ENCODE data around the gene COX19. TPM values are rescaled to one million over a fixed set of nuclear protein-coding genes. Genes with fewer than 3 reads are reported as not detected.
A peak's percentile ranks its signal among the peaks of the same experiment; 100 is the strongest.

Gene COX19
- total and polyA plus RNA-seq, 2 of the 13 experiments (the other 11 are each of a cell fraction or from before 2014, with no cell fraction given) = 11.5 to 21.7 TPM

DNA sequence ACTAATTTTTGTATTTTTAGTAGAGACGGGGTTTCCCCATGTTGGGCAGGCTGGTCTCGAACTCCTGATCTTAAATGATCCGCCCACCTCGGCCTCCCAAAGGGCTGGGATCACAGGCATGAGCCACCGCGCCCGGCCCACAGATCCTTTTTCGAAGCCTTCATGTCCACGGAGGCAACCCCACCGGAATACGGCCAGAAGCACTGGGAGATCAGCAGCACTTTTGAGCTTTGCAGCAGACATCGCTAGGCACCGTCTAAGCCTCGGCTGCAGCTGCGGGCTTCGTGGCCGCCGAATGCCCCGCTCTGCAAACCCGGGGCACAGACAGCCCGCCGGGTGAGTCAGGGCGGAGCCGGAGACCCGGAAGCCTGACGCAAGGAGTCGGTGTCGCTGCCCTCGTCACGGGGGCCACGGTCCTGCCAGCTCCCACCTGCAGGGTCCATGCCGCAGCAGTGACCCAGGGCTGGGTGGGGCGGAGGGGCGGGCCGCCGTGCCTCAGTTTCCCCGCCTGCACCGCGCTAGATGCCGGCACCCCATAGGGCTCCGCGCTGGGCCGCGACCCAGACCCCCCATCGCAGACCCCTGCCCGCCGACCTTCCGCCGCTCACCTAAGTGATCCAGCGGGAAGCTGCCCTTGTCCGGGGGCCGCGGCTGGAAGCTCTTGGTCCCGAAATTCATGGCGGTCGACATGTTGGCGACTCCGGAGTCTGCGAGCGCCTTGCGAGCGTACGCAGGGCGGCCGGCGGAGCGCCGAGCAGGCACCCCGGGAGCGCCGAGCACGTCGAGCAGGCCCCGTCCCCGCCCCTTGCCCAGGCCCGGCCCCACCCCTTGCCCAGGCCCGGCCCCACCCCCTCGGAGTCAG lies at the start of gene COX19 (continued):
- TF ChIP-seq, protein P1, sequence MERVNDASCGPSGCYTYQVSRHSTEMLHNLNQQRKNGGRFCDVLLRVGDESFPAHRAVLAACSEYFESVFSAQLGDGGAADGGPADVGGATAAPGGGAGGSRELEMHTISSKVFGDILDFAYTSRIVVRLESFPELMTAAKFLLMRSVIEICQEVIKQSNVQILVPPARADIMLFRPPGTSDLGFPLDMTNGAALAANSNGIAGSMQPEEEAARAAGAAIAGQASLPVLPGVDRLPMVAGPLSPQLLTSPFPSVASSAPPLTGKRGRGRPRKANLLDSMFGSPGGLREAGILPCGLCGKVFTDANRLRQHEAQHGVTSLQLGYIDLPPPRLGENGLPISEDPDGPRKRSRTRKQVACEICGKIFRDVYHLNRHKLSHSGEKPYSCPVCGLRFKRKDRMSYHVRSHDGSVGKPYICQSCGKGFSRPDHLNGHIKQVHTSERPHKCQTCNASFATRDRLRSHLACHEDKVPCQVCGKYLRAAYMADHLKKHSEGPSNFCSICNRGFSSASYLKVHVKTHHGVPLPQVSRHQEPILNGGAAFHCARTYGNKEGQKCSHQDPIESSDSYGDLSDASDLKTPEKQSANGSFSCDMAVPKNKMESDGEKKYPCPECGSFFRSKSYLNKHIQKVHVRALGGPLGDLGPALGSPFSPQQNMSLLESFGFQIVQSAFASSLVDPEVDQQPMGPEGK (CRISPR knock-in tag; IDR thresholded peaks at IDR 0.05) = peak; percentile 64
- peak; percentile 95 for TF ChIP-seq YY1 (IDR thresholded peaks at IDR 0.05; ENCODE audit: insufficient read depth, insufficient replicate concordance, low read depth, low read length)
- TF ChIP-seq RFXANK (CRISPR knock-in tag; IDR thresholded peaks at IDR 0.05) = no peak
- peak; percentile 29; the same call in 1 of the 2 replicates for TF ChIP-seq ZNF740 (CRISPR knock-in tag; IDR thresholded peaks at IDR 0.05)
- TF ChIP-seq CC2D1A (CRISPR knock-in tag; IDR thresholded peaks at IDR 0.05) = 0 out of 2 replicates have a peak, but pooled peaks have one; percentile 15
- TF ChIP-seq SRF (IDR thresholded peaks at IDR 0.05; ENCODE audit: low read depth, low read length) = peak; percentile 98
- no peak for TF ChIP-seq MTF1 (CRISPR knock-in tag; IDR thresholded peaks at IDR 0.05)
- TF ChIP-seq ZSCAN31 (CRISPR knock-in tag; IDR thresholded peaks at IDR 0.05; ENCODE audit: low read depth) = peak; percentile 75
- TF ChIP-seq ZNF33B (CRISPR knock-in tag; IDR thresholded peaks at IDR 0.05) = no peak; the same call in 1 of the 2 replicates
- TF ChIP-seq ZNF331 (CRISPR knock-in tag; IDR thresholded peaks at IDR 0.05) = peak; percentile 36; the same call in 1 of the 2 replicates
- TF ChIP-seq, protein P2, sequence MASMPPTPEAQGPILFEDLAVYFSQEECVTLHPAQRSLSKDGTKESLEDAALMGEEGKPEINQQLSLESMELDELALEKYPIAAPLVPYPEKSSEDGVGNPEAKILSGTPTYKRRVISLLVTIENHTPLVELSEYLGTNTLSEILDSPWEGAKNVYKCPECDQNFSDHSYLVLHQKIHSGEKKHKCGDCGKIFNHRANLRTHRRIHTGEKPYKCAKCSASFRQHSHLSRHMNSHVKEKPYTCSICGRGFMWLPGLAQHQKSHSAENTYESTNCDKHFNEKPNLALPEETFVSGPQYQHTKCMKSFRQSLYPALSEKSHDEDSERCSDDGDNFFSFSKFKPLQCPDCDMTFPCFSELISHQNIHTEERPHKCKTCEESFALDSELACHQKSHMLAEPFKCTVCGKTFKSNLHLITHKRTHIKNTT (CRISPR knock-in tag; IDR thresholded peaks at IDR 0.05) = no peak
- TF ChIP-seq ZNF430 (CRISPR knock-in tag; IDR thresholded peaks at IDR 0.05) = peak; percentile 87
- TF ChIP-seq CREB1 (IDR thresholded peaks at IDR 0.05) = peak; percentile 68
- TF ChIP-seq CREB1 (CRISPR knock-in tag; IDR thresholded peaks at IDR 0.05) = no peak
- peak; percentile 33; the same call in 1 of the 2 replicates for TF ChIP-seq TARDBP (CRISPR knock-in tag; IDR thresholded peaks at IDR 0.05)
- no peak for TF ChIP-seq RFX3 (CRISPR knock-in tag; IDR thresholded peaks at IDR 0.05)
- TF ChIP-seq ZNF121 (CRISPR knock-in tag; IDR thresholded peaks at IDR 0.05) = 0 out of 2 replicates have a peak, but pooled peaks have one; percentile 21
- peak; percentile 32; the same call in 1 of the 2 replicates for TF ChIP-seq KLF11 (CRISPR knock-in tag; IDR thresholded peaks at IDR 0.05)
- TF ChIP-seq SOX6 (IDR thresholded peaks at IDR 0.05) = no peak
- peak; percentile 45; the same call in 1 of the 2 replicates for TF ChIP-seq SOX6 (CRISPR knock-in tag; IDR thresholded peaks at IDR 0.05)
- 0 out of 4 replicates have a peak, but pooled peaks of 1 of the 2 experiments have one; percentile 43 for TF ChIP-seq EP300 (IDR thresholded peaks at IDR 0.05; ENCODE audit: low read depth in 2 of 2, low read length in 2 of 2)
- no peak for TF ChIP-seq EP300 (CRISPR knock-in tag; IDR thresholded peaks at IDR 0.05; ENCODE audit: borderline replicate concordance)
- TF ChIP-seq, protein P3, sequence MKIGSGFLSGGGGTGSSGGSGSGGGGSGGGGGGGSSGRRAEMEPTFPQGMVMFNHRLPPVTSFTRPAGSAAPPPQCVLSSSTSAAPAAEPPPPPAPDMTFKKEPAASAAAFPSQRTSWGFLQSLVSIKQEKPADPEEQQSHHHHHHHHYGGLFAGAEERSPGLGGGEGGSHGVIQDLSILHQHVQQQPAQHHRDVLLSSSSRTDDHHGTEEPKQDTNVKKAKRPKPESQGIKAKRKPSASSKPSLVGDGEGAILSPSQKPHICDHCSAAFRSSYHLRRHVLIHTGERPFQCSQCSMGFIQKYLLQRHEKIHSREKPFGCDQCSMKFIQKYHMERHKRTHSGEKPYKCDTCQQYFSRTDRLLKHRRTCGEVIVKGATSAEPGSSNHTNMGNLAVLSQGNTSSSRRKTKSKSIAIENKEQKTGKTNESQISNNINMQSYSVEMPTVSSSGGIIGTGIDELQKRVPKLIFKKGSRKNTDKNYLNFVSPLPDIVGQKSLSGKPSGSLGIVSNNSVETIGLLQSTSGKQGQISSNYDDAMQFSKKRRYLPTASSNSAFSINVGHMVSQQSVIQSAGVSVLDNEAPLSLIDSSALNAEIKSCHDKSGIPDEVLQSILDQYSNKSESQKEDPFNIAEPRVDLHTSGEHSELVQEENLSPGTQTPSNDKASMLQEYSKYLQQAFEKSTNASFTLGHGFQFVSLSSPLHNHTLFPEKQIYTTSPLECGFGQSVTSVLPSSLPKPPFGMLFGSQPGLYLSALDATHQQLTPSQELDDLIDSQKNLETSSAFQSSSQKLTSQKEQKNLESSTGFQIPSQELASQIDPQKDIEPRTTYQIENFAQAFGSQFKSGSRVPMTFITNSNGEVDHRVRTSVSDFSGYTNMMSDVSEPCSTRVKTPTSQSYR (CRISPR knock-in tag; IDR thresholded peaks at IDR 0.05; ENCODE audit: borderline replicate concordance) = 0 out of 2 replicates have a peak, but pooled peaks have one; percentile 26
- TF ChIP-seq GABPB1 (CRISPR knock-in tag; IDR thresholded peaks at IDR 0.05) = peak; percentile 85
